Panc1 (cell line): Measurements from ENCODE around the gene SOX30. TPM values are rescaled to one million over a fixed set of nuclear protein-coding genes. Genes with fewer than 3 reads are reported as not detected.

Source experiments
- ATAC-seq: fragments of 200-7000 bp; cut with Tn5 transposase; 2 replicates; pipeline ENCODE4 v1.9.1; 2020; ENCODE audit warnings: mild to moderate bottlenecking, moderate library complexity
- BruUV-seq: library from RNA; stranded (reverse); fragments of 400-500 nt; replicated peaks from 2 replicates; lab custom pipeline; 2021; lab: Mats Ljungman, UMichigan
- CTCF ChIA-PET: fragments of 300-600 bp; sonication (Branson Sonifier 250); formaldehyde crosslinking; loops from one replicate; lab custom pipeline; 2022; ENCODE audit warnings: antibody characterized with exemption; lab: Charles Lee
- POLR2A ChIA-PET: fragments of 300-600 bp; sonication (Branson Sonifier 250); formaldehyde crosslinking; loops from one replicate; lab custom pipeline; 2022; ENCODE audit warnings: antibody characterized with exemption; lab: Charles Lee
- DNase-seq: peaks from one replicate; pipeline ENCODE4 v3.0.0-alpha.2; 2010; ENCODE audit warnings: low read depth, low spot score
- H3K27ac ChIP-seq: 2 replicates; pipeline ENCODE4 v1.5.1; 2011; ENCODE audit warnings: mild to moderate bottlenecking, low read length, inconsistent platforms
- H3K27me3 ChIP-seq: fragments of 200-500 bp; sonication (Bioruptor generic); 2 replicates; pipeline ENCODE4 v1.6.0; 2014; ENCODE audit warnings: low read length, inconsistent platforms; ENCODE audit not compliant: control insufficient read depth, insufficient read depth
- H3K36me3 ChIP-seq: fragments of 200-500 bp; sonication (Bioruptor generic); 2 replicates; pipeline ENCODE4 v1.5.1; 2014; ENCODE audit warnings: inconsistent platforms, mild to moderate bottlenecking, low read length, moderate library complexity; ENCODE audit not compliant: control insufficient read depth, insufficient read depth
- H3K4me1 ChIP-seq: 2 replicates; pipeline ENCODE4 v1.5.1; 2011; ENCODE audit warnings: inconsistent platforms, mild to moderate bottlenecking, low read length, moderate library complexity; ENCODE audit not compliant: control insufficient read depth, insufficient read depth
- H3K4me3 ChIP-seq, 2 experiments: 2 replicates each; pipeline ENCODE4 v1.5.1; 2011 to 2012; ENCODE audit warnings: low read depth in 2 of 2, low read length in 2 of 2, mild to moderate bottlenecking in 2 of 2, inconsistent platforms in 1 of 2, moderate library complexity in 1 of 2
- H3K9me3 ChIP-seq: fragments of 200-500 bp; sonication (Bioruptor generic); 2 replicates; pipeline ENCODE4 v1.5.1; 2014; ENCODE audit warnings: low read depth, mild to moderate bottlenecking, inconsistent platforms, low read length, moderate library complexity; ENCODE audit not compliant: control insufficient read depth, insufficient read depth
- CTCF ChIP-seq: fragments of 450-650 bp; IDR thresholded peaks from 2 replicates; pipeline ENCODE4 v1.5.1; 2017; ENCODE audit warnings: mild to moderate bottlenecking
- POLR2AphosphoS5 ChIP-seq: IDR thresholded peaks from 2 replicates; pipeline ENCODE4 v1.6.1; 2012; ENCODE audit warnings: mild to moderate bottlenecking, low read depth, low read length, moderate library complexity
- REST ChIP-seq, 2 experiments: IDR thresholded peaks; 2 replicates each; pipeline ENCODE4 v1.6.1; 2011 to 2012; ENCODE audit warnings: low read depth in 2 of 2, control low read depth in 1 of 2, low read length in 1 of 2, mild to moderate bottlenecking in 1 of 2, moderate library complexity in 1 of 2; ENCODE audit not compliant: insufficient read depth in 1 of 2
- SIN3A ChIP-seq: IDR thresholded peaks from 2 replicates; pipeline ENCODE4 v1.6.1; 2012; ENCODE audit warnings: low read depth, mild to moderate bottlenecking, low read length, moderate library complexity, borderline replicate concordance; ENCODE audit not compliant: insufficient read depth
- TCF7L2 ChIP-seq: IDR thresholded peaks from 2 replicates; pipeline ENCODE4 v1.6.1; 2011; ENCODE audit warnings: mild to moderate bottlenecking, low read depth, low read length, inconsistent platforms
- in situ Hi-C: cut with HindIII; loops from 2 replicates; pipeline ENCODE4 v1.10.0; 2016; ENCODE audit warnings: low sequenced_read_pairs, low pct_unique_long_range_greater_than_20kb
- intact Hi-C: fragments of 100-400 bp; cut with micrococcal nuclease; formaldehyde crosslinking; loops from one replicate; pipeline ENCODE4 v1.10.0; 2022; ENCODE audit not compliant: unreplicated experiment
- total RNA-seq: library from RNA; stranded (reverse); gene quantifications from one replicate; pipeline ENCODE4 v1.2.1, GENCODE V29; 2021; ENCODE audit not compliant: unreplicated experiment

Gene SOX30
- total RNA-seq, 1 experiment from 2014 or later = not detected

- CTCF ChIA-PET = no interaction called here
- no peak overlapping the region for H3K27ac ChIP-seq
- ATAC-seq (no peak), DNase-seq (no peak)
- in situ Hi-C loops = no loop called here
- POLR2A ChIA-PET = no interaction called here
- H3K4me3 ChIP-seq = no peak overlapping the region
- no TSS peak for BruUV-seq
- no peaks in the 10 kb centered on the region for H3K9me3 ChIP-seq
- intact Hi-C loops = no loop called here
- no peaks in the 10 kb centered on the region for H3K27me3 ChIP-seq
- no peaks in the 10 kb centered on the region for H3K4me1 ChIP-seq
- TF ChIP-seq REST (IDR thresholded peaks at IDR 0.05; ENCODE audit: insufficient read depth in 1 of 2, low read depth in 2 of 2, low read length in 1 of 2) = no peak
- no peaks in the 10 kb centered on the region for H3K36me3 ChIP-seq
Measured at GRCh38 chr5:157596487-157596886, 55.8 kb downstream of the SOX30 start.

GRCh38 chr5:157594675-157595459, 57.4 kb downstream of the SOX30 start:
- ChIA-PET POLR2A (no interaction called here), CTCF (no interaction called here)
- intact Hi-C loops (no loop called here), in situ Hi-C loops (no loop called here)
- Histone ChIP-seq H3K4me1 (no peaks in the 10 kb centered on the region), H3K4me3 (no peak overlapping the region), H3K27ac (no peak overlapping the region), H3K9me3 (no peaks in the 10 kb centered on the region), H3K27me3 (no peaks in the 10 kb centered on the region), H3K36me3 (no peaks in the 10 kb centered on the region)
- ATAC-seq (no peak), DNase-seq (no peak)
- TF ChIP-seq POLR2AphosphoS5 (no peak), CTCF (no peak), SIN3A (no peak), REST (IDR thresholded peaks at IDR 0.05; ENCODE audit: insufficient read depth in 1 of 2, low read depth in 2 of 2, low read length in 1 of 2) (no peak), TCF7L2 (no peak)
- BruUV-seq = no TSS peak
